Transverse colon (tissue), 4 donors: ENCODE data around the gene CACFD1.

Experiments
- EP300 ChIP-seq: sonication (generic); formaldehyde crosslinking; IDR thresholded peaks from one replicate; pipeline ENCODE4 v1.6.1; 2017; ENCODE audit warnings: antibody characterized with exemption, low read depth
- POLR2A ChIP-seq: fragments of 450-650 bp; IDR thresholded peaks from one replicate; pipeline ENCODE4 v1.6.1; 2016; ENCODE audit warnings: antibody characterized with exemption, mild to moderate bottlenecking, moderate library complexity
- POLR2AphosphoS5 ChIP-seq, 3 donors: sonication (generic); formaldehyde crosslinking; IDR thresholded peaks; one replicate each; pipeline ENCODE4 v1.6.1; 2016; ENCODE audit warnings: antibody characterized with exemption in 3 of 3
- TF ChIP-seq, protein P1 (sequence below), 5 experiments: fragments of 200-600 bp in 3 of 5; fragments of 450-650 bp in 2 of 5; sonication (generic) in 3 of 5; IDR thresholded peaks; 1 replicate in 2 of 5; 2 replicates in 3 of 5; pipeline ENCODE4 v1.5.1; 2016 to 2017; ENCODE audit warnings: antibody characterized with exemption in 5 of 5, inconsistent platforms in 3 of 5, mild to moderate bottlenecking in 2 of 5, moderate library complexity in 1 of 5

DNA sequence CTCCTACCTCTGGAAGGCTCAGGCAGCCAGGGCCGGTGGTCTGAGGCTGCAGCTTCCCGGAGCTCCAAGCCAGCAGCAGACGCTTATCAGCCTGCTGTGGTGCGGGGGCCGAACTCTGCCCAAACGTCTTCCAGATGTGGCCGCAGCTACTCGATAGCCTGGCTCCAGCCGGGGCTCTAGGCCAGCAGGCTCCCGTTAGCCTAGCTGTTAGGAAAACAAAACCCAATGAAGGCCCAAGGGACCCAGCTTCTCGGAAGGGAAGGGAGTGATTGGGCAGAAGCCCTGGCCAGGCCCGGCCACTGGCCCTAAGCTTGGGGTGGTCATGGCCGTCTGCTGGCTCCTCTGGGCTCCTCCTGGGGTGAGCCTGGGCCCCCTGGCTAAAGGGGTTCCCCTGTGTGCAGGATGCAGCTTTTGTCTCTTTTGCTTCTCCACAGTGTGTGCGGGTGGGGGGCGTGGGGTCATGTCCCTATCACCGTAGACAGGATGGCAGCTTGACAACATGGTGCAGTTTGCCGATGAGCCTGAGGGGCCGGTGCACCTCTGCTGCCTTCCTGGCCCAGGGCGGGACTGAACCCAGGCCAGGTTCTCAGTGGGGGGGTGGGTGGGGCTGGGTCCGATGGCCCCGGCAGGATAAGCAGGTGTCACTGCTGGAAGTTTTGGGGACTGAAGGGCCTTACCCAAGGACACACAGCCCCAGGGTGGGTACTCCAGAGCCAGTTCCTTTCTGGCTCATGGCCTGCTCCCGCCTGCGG, 46.3 kb downstream of the CACFD1 start:
- TF ChIP-seq, protein P1, sequence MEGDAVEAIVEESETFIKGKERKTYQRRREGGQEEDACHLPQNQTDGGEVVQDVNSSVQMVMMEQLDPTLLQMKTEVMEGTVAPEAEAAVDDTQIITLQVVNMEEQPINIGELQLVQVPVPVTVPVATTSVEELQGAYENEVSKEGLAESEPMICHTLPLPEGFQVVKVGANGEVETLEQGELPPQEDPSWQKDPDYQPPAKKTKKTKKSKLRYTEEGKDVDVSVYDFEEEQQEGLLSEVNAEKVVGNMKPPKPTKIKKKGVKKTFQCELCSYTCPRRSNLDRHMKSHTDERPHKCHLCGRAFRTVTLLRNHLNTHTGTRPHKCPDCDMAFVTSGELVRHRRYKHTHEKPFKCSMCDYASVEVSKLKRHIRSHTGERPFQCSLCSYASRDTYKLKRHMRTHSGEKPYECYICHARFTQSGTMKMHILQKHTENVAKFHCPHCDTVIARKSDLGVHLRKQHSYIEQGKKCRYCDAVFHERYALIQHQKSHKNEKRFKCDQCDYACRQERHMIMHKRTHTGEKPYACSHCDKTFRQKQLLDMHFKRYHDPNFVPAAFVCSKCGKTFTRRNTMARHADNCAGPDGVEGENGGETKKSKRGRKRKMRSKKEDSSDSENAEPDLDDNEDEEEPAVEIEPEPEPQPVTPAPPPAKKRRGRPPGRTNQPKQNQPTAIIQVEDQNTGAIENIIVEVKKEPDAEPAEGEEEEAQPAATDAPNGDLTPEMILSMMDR (IDR thresholded peaks at IDR 0.05), result no peak
- TF ChIP-seq POLR2AphosphoS5 (IDR thresholded peaks at IDR 0.05) (no peak), POLR2A (no peak), EP300 (no peak)
